GM18511 (cell line): Measurements from ENCODE around the gene ZNF862.

Experiments
- ATAC-seq: cut with Tn5 transposase; IDR thresholded peaks from one replicate; pipeline ENCODE4 v1.9.1; 2021; ENCODE audit warnings: mild to moderate bottlenecking, moderate library complexity; ENCODE audit not compliant: unreplicated experiment

Gene ZNF862

DNA sequence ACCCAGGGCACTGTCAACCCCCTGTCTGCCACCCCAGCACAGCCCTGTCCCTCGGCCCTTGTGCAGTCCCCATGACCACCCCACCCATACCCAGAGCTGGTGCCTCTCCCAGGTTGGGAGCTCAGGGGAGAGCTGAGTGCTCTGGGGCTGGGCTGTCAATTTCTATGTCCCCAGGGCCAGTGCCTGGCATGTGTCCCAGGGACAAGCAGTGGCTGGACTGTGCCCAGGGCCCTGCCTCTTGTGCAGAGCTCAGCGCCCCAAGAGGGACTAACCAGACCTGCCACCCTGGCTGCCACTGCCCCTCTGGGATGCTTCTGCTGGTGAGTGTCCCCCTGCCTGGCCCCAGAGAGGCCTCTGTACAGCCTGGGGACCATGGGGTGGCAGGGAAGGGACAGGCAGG, 29.0 kb upstream of the ZNF862 start:
- ATAC-seq = no peak

DNA sequence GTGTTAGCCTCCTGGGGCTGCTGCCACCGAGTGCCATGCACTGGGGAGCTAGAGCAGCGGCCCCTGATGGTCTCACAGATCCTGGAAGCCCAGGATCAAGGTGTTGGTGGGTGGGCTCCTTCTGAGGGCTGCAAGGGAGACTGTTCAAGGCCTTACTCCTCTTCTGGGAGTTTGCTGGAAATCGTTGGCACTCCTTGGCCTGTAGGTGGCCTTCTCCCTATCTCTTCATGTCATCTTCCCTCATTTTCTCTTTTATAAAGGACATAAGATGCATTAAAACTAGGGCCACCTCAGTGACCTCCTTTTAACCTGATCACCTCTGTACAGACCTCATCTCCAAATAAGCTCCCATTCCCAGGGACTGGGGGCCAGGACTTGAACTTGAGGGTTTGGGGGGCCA, 27.0 kb upstream of the ZNF862 start:
- ATAC-seq = no peak

DNA sequence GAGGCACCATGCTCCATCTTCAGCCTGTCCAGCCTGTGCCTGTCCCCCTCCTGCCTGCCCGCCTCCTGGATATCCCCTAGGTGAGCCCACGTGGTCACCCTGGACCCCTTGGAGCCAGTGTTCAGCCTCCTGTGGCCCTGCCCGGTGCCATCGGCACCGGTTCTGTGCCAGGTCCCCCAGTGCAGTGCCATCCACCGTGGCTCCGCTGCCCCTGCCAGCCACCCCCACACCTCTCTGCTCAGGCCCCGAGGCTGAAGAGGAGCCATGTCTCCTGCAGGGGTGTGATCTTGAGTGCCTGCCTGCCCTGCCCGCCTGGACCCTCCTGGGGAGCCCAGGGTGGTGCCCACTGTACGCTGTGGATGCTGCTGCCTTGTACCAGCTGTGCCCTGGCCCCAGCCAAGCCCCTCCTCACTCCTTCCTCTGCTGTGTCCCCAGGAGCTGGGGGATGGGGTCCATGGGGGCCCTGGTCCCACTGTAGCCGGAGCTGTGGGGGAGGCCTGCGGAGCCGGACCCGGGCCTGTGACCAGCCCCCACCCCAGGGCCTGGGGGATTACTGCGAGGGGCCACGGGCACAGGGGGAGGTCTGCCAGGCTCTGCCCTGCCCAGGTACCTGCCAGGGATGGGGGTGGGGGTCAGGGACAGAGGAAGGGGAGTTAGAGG, 26.2 kb upstream of the ZNF862 start:
- no peak for ATAC-seq

DNA sequence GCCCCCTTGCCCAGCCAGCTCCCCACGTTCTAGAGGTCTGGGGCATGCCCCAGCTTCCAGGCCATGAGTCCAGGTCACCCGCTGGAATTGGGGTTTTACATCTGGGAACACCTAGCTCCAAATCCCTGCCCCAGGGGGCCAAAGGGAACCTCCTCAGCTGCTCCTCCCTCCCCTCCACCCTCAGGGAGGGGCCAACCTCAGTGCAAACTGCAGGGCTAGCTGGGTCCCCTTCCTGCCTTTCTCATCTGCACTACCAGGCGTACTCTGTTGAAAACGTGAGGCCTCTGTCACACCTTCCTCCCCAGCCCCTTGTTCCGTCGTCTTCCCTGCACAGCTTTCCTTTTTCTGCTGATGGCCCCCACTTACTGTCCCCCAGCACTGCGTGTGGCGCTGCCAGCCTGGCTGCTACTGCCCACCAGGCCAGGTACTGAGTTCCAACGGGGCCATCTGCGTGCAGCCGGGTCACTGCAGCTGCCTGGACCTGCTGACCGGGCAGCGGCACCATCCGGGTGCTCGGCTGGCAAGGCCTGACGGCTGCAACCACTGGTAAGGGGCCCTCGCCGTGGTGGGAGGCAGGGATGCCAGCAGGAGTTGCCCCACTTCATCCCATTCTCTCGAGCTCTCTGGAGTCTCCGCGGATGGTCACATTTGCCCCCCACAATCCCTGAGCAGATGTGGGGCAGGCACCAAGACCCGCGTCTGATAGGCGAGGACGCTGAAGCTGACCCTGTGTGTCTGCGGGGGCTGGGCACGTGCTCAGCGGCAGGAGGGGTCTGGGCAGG, 24.7 kb upstream of the ZNF862 start:
- ATAC-seq = no peak

DNA sequence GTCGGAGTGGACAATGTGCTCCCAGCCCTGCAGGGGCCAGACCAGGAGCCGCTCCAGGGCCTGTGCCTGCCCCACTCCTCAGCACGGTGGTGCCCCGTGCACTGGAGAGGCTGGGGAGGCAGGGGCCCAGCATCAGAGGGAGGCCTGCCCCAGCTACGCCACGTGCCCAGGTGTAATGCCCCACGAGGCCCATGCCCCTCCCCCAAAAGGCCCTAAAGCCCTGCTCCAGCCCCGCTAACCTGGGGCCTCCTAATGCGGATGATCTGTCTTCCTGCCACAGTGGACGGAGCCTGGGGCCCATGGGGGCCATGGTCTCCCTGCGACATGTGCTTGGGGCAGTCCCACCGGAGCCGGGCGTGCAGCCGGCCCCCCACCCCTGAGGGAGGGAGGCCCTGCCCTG, 23.7 kb upstream of the ZNF862 start:
- ATAC-seq = no peak

DNA sequence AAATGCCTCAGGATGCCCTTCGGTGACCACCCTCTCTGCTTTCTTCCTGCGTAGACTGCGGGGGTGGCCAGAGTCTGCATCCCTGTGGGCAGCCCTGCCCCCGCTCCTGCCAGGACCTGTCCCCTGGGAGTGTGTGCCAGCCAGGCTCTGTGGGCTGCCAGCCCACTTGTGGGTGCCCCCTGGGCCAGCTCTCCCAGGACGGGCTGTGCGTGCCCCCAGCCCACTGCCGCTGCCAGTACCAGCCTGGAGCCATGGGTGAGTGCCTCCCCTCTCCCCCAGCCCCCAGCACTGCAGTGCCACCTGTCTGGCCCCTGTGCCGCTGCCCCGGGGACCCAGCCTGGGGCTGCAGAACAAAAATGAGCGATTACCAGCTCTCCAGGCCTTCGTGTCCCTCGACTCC, 23.1 kb upstream of the ZNF862 start:
- no peak for ATAC-seq

DNA sequence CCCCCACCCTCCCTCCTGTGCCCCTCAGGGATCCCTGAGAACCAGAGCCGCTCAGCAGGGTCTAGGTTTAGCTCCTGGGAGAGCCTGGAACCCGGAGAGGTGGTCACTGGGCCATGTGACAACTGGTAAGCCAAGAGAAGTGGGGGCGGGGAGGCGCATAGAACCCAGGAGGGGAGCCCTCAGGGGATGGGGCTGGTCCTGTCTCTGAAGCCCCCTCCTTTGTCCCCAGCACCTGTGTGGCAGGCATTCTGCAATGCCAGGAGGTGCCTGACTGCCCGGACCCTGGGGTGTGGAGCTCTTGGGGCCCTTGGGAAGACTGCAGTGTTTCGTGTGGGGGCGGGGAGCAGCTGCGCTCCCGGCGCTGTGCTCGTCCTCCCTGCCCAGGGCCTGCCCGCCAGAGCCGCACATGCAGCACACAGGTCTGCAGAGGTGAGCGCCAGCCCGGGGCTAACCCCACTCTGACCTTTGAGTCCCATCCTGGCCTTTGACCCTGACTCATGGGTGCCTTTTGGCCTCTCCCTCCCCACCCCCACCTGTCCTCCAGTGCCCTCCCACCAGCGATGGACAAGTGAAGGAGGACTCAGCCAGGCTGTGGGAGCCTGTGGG, 22.4 kb upstream of the ZNF862 start:
- ATAC-seq = no peak

DNA sequence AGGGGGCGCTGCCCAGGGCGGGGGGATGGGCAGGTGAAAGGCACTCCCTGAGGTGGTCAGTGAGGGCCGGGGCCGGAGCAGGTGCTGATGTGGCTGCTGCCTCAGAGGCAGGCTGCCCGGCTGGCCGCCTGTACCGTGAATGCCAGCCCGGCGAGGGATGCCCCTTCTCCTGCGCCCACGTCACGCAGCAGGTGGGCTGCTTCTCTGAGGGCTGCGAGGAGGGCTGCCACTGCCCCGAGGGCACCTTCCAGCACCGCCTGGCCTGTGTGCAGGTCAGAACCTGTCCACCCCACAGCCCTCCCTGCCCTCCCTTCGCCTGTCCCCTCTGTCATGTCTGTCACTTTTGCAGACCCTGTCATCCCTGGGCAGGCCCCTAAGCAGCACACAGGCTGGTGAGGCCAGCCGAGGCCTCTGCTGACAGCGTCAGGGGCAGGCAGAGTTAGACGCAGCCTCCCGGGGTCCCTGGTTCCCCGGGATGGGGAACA, 21.9 kb upstream of the ZNF862 start:
- no peak for ATAC-seq

DNA sequence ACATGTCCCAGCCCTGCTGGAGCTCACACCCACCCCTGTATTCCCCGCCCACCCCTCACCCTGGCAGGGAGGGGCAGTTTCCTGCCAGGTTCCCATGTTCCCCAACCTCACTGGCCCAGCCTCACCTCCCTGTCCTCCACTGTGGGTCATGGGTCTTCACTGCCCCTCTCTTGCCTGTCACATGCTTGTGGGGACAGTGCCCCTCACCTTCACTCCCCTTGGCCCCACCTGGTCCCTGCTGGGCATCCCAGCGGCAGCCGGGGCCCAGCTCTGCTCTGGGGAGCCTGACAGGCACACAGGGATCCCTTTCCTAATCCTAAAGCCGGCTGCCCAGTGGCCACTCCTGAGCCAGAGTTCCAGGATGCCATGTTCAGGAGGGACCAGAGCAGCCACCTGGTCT, 21.4 kb upstream of the ZNF862 start:
- no peak for ATAC-seq

DNA sequence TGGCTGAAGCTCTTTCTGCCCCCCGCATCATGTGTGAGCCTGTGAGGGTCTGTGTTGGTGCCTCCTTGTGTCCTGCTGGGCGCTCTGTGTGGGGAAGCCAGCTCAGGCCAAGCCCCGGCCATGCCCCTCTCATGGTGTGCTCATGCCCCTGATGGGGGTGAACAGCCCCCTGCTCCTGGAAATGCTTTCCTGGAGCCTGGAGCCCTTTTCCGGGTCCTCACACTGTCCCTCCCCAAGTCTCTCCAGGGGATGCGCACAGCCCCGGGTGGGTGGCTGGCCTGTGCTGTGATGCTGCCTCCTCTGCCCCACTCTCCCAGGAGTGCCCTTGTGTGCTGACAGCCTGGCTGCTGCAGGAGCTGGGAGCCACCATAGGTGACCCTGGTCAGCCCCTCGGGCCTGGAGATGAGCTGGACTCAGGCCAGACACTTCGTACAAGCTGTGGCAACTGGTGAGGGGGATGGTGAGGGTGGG, 20.8 kb upstream of the ZNF862 start:
- no peak for ATAC-seq

DNA sequence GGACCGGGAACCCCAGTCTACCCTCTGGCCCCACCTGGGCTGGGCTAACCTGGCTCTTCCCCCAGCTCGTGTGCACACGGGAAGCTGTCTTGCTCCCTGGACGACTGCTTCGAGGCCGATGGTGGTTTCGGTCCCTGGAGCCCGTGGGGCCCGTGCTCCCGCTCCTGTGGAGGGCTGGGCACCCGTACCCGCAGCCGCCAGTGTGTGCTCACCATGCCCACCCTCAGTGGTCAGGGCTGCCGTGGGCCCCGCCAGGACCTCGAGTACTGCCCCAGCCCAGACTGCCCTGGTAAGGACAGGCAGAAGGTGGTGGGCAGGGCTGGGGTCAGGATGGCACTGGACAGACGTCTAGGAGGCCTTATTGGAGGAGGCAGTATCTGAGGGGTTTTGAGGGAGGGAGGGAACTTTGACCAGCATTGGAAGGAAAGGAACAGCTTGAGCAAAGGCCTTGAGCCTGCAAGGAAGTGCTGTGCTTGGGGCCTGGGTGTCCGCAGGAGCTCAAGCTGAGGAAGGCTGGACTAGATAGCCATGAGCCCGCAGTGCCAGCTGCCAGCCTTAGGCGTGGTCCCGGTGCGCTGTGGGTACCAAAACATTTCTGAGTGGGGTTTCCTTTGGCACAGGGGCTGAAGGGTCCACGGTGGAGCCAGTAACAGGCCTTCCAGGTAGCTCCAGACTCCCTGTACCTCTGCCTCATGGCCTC, 20.2 kb upstream of the ZNF862 start:
- ATAC-seq = no peak

DNA sequence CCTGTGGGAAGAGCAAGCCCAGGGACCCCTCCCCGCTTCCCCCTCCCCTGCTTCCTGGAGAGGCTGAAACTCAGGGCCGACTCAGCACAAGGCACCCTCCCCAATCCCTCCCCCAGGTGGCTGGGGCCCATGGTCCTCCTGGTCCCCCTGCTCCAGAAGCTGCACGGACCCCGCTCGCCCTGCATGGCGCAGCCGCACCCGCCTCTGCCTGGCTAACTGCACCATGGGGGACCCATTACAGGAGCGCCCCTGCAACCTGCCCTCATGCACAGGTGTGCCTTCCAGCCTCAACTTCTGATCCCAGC, 19.7 kb upstream of the ZNF862 start:
- no peak for ATAC-seq

DNA sequence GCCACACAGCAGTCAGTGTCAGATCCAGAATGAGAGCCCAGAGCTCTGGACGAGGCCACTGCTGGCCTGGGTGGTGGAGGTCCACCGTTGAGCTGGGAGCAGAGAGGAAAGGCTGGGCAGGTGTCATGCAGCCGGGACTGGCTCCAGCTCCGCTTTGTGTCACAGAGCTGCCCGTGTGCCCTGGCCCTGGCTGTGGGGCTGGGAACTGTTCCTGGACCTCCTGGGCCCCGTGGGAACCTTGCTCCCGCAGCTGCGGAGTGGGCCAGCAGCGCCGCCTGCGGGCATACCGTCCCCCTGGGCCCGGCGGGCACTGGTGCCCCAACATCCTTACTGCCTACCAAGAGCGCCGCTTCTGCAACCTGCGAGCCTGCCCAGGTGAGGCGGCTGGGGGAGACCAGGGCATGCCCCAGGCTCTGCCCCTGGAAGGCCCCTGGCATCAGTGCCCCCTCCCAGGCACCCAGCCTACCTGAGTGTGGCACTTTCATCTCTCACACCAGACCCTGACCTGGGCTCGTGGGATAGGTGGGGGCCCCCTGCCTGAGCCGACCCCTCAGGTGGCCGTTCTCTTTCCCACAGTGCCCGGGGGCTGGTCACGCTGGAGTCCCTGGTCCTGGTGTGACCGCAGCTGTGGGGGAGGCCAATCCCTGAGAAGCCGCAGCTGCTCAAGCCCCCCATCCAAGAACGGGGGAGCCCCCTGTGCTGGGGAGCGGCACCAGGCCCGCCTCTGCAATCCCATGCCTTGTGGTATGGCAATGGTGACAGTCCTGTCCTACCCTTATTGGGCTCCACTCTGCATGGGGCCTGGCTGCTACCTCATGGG, 18.8 kb upstream of the ZNF862 start:
- no peak for ATAC-seq

DNA sequence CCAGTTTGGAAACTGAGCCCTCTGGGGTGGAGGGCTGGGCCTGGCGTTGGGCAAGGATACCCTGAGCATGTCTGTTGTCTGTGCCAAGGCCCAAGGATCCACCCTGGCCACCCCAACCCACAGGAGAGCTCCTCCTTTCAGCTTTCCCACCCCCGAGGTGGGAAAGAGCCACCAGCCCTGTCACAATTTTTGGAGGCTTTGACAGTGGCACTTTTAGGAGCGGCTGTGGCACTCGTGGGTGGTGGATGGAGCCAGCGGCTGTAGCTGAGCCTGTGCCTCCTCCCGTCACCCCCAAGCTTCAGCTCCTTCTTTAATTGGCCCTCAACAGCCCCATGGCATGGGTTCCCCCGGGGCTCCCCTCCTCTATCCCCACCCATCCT, 18.2 kb upstream of the ZNF862 start:
- no peak for ATAC-seq

DNA sequence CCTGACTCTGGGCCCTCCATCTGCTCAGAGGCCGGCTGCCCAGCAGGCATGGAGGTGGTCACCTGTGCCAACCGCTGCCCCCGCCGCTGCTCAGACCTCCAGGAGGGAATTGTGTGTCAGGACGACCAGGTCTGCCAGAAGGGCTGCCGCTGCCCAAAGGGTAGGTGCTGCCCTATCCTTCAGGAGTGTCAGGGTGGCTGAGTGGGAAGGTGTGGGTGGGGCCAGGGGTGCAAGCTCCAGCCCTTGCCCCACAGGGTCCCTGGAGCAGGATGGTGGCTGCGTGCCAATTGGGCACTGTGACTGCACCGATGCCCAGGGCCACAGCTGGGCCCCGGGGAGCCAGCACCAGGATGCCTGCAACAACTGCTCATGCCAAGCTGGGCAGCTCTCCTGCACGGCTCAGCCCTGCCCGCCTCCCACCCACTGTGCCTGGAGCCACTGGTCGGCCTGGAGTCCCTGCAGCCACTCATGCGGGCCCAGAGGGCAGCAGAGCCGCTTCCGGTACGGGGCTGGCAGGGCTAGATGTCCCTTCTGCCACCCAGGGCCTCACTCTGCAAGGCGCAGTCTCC, 17.5 kb upstream of the ZNF862 start:
- ATAC-seq = no peak

DNA sequence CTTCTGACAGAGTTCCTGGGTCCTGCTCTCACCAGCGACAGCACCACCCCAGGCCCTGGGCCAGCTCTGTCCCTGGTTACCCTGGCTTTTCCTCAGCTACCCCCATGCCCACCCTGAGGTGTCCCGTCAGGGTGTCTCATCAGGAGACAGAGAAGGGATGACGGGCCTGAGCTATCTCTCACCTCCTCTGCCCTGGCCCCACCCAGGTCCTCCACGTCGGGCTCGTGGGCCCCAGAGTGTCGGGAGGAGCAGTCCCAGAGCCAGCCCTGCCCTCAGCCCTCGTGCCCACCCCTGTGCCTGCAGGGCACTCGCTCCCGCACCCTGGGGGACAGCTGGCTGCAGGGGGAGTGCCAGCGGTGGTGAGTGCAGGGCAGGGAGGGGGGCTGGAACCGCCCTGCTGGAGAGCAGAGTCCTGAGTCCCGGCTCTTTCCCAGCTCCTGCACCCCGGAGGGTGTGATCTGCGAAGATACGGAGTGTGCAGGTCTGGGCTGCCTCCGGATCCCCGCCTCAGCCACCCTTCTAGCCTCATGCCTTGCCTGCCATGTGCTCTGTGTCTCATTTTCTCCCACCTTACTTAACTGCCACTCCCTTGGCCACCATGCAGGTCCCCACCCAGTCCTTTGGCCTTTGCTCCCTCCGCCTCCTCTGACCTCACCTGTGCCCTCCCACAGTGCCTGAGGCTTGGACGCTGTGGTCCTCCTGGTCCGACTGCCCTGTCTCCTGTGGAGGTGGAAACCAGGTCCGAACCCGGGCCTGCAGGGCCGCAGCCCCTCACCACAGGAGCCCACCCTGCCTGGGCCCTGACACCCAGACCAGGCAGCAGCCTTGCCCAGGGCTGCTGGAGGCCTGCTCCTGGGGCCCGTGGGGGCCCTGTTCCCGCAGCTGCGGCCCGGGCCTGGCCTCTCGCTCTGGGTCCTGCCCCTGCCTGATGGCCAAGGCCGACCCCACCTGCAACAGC, 16.7 kb upstream of the ZNF862 start:
- ATAC-seq = no peak

DNA sequence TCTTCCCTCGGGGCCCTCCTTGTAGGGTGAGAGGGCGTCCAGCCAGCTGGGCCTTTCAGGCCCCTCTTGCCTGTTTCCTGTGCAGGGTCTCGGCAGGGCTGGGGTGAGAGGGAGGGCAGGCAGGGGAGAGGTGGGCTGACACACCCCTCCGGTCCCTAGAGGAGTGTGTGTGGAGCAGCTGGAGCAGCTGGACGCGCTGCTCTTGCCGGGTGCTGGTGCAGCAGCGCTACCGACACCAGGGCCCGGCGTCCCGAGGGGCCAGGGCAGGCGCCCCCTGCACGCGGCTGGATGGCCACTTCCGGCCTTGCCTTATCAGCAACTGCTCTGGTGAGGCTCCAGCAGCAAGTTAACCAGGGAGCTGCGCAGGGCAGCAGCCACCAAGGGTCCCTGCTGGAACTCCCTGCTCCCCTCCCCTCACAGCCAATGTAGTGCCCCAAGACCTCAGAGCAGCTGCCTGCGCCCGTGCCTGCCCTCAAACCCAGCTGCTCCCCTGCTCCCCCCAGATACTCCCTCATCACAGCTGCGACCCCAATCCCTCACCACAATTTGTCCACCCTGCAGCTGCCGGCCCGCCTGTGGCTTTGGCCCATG, 15.7 kb upstream of the ZNF862 start:
- no peak for ATAC-seq

DNA sequence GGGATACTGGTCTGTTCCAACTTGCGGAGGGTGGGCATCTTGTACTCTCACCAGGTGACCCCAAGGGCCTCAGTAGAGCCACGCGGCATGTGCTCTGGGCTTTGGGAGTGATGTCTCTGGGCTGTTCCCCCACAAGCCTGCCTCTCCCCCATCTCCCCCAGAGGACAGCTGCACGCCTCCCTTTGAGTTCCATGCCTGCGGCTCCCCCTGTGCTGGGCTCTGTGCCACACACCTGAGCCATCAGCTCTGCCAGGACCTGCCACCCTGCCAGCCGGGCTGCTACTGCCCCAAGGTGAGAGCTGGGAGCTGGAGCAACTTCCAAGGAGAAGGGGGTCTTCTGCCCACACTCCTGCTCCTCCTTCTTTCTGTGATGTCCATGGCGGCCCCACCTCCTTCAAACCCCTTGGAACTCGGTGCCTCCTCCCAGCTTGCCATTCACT, 15.0 kb upstream of the ZNF862 start:
- no peak for ATAC-seq

DNA sequence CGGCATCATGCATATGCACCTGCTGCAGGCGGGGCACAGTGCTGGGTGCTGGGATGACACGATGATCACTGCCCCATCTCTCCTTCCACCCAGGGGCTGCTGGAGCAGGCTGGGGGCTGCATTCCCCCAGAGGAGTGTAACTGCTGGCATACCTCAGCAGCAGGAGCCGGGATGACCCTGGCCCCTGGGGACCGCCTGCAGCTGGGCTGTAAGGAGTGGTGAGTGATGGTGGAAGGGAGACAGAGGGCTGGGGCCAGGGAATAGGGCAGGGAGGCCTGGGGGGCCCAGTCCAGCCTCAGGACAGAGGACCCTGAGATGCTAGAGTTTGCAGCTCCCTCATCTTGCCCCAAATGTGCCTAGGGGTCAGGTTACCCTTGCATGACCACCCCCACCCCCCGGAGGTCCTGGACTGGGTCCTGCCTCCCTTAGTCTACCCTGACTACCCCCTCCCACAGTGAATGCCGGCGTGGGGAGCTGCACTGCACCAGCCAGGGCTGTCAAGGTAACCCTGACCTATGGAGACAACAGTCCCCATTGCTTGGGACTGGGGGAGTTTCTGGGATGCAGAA, 14.5 kb upstream of the ZNF862 start:
- ATAC-seq = no peak
